NCI-H2196 treated with DMSO at 0.1 percent for 48 hours (cell line): ENCODE data around the gene SIL1.
"Not testable (repeated sequence)": the region's sequence is repeated elsewhere in the genome, so short reads cannot be mapped to it uniquely, and the experiment has no call there.

Experiments
- DNase-seq: peaks from one replicate; lab custom pipeline; 2025; ENCODE audit not compliant: unreplicated experiment; lab: John Stamatoyannopoulos, UW

Gene SIL1

GRCh38 chr5:139076111-139076510 lies 122.1 kb downstream of the SIL1 start:
- no peak for DNase-seq

- DNase-seq = no peak
Measured at GRCh38 chr5:139075066-139076050, 122.8 kb downstream of the SIL1 start.

DNA sequence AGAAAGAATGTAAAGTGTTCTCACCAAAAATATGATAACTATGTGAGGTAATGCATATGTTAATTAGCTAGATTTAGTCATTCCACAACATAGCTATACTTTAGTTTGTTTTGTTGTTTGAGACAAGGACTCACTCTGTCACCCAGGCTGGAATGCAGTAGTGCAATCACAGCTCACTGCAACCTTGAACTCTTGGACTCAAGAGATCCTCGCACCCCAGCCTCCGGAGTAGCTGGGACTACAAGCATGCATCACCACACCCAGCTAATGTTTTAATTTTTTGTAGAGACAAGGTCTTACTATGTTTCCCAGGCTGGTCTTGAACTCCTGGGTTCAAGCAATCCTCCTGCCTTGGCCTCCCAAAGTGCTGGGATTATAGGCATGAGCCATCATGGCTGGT lies 124.2 kb downstream of the SIL1 start:
- not testable (repeated sequence) for DNase-seq

DNA sequence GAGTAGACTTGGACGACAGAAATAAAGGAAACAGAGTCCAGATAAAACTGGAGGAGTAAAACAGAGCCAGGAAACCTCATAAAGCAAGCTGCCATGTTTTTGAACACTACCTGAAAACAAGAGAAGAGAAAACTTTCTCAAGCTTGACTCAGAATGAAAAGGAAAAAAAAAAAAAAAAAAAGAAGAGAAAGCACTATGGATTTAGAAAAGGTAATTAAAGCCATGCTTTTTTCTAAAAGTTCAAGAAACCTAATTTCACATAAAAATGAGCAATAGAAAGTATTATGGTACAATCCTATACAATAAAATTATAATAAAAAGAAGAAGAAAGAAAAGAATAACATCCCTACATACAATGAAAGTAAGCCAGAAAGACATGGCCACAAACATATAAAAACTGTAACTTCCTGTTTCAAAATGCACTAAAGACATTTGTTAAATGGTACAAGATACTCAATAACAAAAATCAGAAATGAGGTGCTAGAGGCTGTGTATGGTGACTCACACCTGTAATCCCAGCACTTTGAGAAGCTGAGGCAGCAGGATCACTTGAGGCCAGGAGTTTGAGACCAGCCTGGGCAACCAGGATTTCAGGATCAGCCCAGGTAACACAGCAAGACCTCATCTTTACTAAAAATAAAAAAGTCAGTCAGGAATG lies 129.5 kb downstream of the SIL1 start:
- no peak for DNase-seq

GRCh38 chr5:139068060-139068459 lies 130.1 kb downstream of the SIL1 start:
- DNase-seq = no peak

GRCh38 chr5:139065306-139065705 lies 132.9 kb downstream of the SIL1 start:
- DNase-seq = peak; percentile 27

DNA sequence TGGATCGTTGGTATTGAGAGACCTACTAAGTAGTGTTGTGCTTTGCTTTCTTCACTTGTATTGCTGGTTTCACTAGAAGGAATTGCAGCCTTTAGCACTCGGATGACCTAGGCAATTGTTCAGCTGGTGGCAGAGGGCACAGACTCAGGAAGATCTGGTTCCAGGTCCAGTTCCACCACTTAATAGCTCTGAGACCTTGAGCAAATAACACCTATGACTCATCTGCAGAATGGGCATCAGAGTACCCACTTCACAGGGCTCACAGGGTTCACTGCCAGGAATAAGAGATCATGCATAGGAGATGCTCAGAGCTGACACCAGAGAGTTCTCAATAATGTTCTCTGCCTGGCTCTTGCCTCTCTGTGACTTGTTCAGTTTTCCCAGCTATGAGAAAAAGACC lies 133.6 kb downstream of the SIL1 start:
- peak; percentile 82 for DNase-seq

DNA sequence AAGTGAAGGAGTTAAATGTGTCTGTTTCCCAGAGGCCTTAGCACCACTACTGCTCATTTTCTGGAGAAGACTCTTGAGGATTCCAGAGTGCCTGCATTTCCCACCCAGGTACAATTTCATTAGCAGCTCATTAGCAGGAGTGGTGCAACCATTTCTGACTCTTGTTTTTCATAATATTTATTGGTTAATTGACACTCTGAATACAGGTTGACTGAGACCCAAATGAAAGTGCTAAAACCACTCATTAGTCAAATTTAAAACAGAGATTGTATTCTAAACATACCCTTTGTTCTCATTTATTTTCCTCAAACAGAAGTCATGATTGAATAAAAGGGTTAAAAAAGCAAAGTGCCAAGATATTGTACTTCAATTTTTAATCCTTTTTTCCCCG lies 134.5 kb downstream of the SIL1 start:
- no peak for DNase-seq

GRCh38 chr5:139062910-139063663 lies 135.1 kb downstream of the SIL1 start:
- DNase-seq = no peak

DNA sequence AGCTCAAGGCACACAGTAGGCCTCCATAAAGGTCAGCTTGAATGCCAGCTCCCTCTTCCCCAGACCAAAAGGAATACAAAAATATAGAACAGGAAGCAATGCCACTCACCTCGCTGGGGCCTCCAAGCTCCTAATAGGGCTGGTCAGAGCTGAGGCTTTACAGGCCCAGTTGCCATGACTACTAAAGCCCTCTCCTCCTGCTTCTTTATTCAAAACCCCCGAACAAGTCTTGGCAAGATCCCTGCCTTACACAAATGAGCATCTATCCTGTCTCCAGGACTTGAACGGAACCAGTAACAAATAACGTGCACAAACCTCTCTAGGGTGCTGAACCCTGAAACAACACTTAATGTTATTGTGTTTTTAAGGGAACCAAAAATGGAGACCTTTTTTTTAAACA lies 136.3 kb downstream of the SIL1 start:
- DNase-seq = no peak

- DNase-seq = no peak
Measured at GRCh38 chr5:139061274-139061673, 136.9 kb downstream of the SIL1 start.

DNA sequence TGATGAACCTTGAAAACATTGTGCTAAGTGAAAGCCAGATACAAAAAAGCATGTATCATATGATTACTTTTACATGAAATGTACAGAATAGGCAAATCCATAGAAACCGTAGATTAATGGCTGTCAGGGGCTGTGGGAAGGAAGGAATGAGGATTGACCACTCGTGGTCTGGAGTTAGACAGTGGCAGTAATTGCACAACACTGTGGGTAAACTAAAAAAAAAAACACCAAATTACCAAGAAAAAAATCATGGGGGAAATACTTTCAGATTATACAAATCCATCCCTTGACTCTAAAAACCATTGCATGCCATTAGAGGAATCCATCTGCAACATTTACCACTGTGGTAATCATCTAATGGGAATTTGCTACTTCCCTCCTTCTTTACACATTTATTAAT lies 140.0 kb downstream of the SIL1 start:
- DNase-seq = no peak

GRCh38 chr5:139057045-139057939 lies 140.9 kb downstream of the SIL1 start:
- not testable (repeated sequence) for DNase-seq

- no peak for DNase-seq
Measured at GRCh38 chr5:139052975-139053374, 145.2 kb downstream of the SIL1 start.

GRCh38 chr5:139051392-139051791 lies 146.8 kb downstream of the SIL1 start:
- DNase-seq = peak; percentile 25

GRCh38 chr5:139050432-139050831 lies 147.7 kb downstream of the SIL1 start:
- DNase-seq = no peak

- no peak for DNase-seq
Measured at GRCh38 chr5:139049780-139050179, 148.4 kb downstream of the SIL1 start.

DNA sequence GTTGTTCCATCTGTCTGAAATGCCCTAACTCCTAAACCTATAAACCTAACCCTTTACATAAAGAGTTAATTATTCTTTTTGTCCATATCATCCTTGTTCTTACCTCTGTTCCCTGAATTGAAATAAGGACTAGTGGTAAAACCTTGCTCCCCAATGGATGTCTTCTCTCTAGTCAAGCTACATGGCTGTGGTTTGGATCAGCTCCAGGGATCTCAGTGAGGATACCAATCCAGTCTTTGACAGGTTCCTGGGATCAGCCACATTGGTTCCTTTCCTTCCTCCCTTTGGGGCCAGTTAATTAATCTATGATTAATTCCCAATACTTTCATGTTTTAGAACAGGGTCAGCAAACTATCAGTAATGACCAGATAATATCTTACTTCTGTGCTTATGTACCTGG lies 151.6 kb downstream of the SIL1 start:
- DNase-seq = no peak

DNA sequence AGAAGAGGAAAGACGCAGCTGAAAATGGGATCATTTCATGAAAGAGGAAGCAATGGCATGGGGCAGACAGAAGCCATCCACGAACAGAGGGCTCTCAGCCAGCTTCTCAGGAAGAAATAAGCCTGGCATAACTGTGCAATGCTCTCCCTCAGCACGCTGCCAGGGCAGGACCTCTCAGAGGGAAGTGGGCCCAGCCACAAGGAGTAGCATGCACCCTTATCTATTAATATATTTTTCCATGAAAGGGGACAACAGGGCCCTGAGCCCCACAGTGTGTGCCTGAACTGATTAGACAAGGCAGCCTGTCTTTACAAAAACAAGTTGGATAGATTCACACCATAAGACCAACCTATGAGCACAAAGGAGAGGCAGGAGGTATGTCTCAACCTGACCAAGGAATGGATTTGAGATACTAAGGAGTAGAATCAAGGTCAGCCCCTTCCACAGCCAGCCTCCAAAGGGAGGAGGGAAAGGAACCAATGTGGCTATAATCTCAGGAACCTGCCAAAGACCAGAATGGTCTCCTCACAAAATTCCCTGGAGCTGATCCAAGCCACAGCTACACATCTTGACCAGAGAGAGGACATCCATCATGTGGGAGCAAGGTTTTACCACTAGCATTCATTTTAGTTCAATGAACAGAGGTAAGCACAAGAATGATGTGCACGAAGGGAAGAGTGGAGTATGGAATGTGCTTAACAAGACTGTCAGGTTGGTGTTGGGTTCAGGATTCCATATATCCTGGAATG lies 154.8 kb downstream of the SIL1 start:
- no peak for DNase-seq

- no peak for DNase-seq
Measured at GRCh38 chr5:139040081-139040480, 158.1 kb downstream of the SIL1 start.
